K562 (cell line): ENCODE results near the gene ATP2B1. TPM values are rescaled to one million over a fixed set of nuclear protein-coding genes. Genes with fewer than 3 reads are reported as not detected.

Source experiments
- ATAC-seq: fragments of 200-7000 bp; cut with Tn5 transposase; 3 replicates; pipeline ENCODE4 v1.9.1; 2020; ENCODE audit warnings: moderate library complexity
- BruUV-seq: library from RNA; stranded (reverse); fragments of 400-500 nt; replicated peaks from 2 replicates; lab custom pipeline; 2021; lab: Mats Ljungman, UMichigan
- CTCF ChIA-PET: fragments of 300-600 bp; formaldehyde crosslinking; extraction: SDS; loops from one replicate; lab custom pipeline; 2021; ENCODE audit warnings: low intra/inter-chr PET ratio; lab: Yijun Ruan, JAX
- POLR2A ChIA-PET: fragments of 300-600, 350-650 bp; sonication (Branson Sonifier 250); formaldehyde crosslinking; extraction: SDS; loops from one replicate; lab custom pipeline; 2021; ENCODE audit warnings: antibody characterized with exemption, inconsistent platforms; lab: Yijun Ruan, JAX
- DNase-seq, 4 experiments: peaks; one replicate each; pipeline versions ENCODE4 v3.0.0 to v3.0.0-alpha.2; 2011 to 2018; ENCODE audit warnings: low spot score in 3 of 4, mixed read lengths in 3 of 4; ENCODE audit errors: extremely low read depth in 1 of 4
- FAIRE-seq: peaks from 2 replicates; lab custom pipeline; 2011; peaks lifted over from hg19 to GRCh38; lab: Jason Lieb, UNC
- H2AFZ ChIP-seq: 2 replicates; pipeline ENCODE4 v1.6.0; 2011; ENCODE audit warnings: low read depth, low read length, control low read depth, inconsistent platforms
- H3K27ac ChIP-seq: fragments of 200-600 bp; 3 replicates; pipeline ENCODE4 v1.8.0; 2011; ENCODE audit warnings: low read depth, mild to moderate bottlenecking, control low read depth, inconsistent platforms, low read length, moderate library complexity, mixed read lengths; ENCODE audit errors: extremely low read depth
- H3K27me3 ChIP-seq, 2 experiments: fragments of 300-600 bp in 1 of 2; 2 replicates in 1 of 2; 3 replicates in 1 of 2; pipeline versions ENCODE4 v1.6.0 to v1.8.0; 2011; ENCODE audit warnings: inconsistent platforms in 2 of 2, low read length in 2 of 2, mild to moderate bottlenecking in 1 of 2, mixed read lengths in 1 of 2, moderate library complexity in 1 of 2; ENCODE audit not compliant: control insufficient read depth in 2 of 2, insufficient read depth in 2 of 2
- H3K36me3 ChIP-seq: fragments of 300-600 bp; 3 replicates; pipeline ENCODE4 v1.8.0; 2011; ENCODE audit warnings: mild to moderate bottlenecking, low read length, inconsistent platforms; ENCODE audit not compliant: control insufficient read depth, insufficient read depth
- H3K4me1 ChIP-seq, 2 experiments: fragments of 200-600 bp in 1 of 2; replicated peaks in 1 of 2; 2 replicates in 1 of 2; 3 replicates in 1 of 2; pipeline versions ENCODE4 v1.5.1 to v1.8.0; 2011; ENCODE audit warnings: inconsistent platforms in 2 of 2, low read length in 2 of 2, mild to moderate bottlenecking in 1 of 2, mixed read lengths in 1 of 2, moderate library complexity in 1 of 2; ENCODE audit not compliant: control insufficient read depth in 2 of 2, insufficient read depth in 2 of 2
- H3K4me2 ChIP-seq: 2 replicates; pipeline ENCODE4 v1.6.1; 2011; ENCODE audit warnings: low read length, control low read depth, inconsistent platforms, mixed read lengths; ENCODE audit not compliant: insufficient read depth
- H3K4me3 ChIP-seq: fragments of 200-600 bp; sonication (generic), shearing (Covaris generic); 2 replicates; pipeline ENCODE4 v1.5.1; 2016; ENCODE audit warnings: control low read depth, inconsistent platforms
- H3K79me2 ChIP-seq: fragments of 200-600 bp; 3 replicates; pipeline ENCODE4 v1.8.0; 2011; ENCODE audit warnings: low read length, inconsistent platforms; ENCODE audit not compliant: control insufficient read depth, insufficient read depth
- H3K9ac ChIP-seq, 2 experiments: 2 replicates each; pipeline versions ENCODE4 v1.6.0 to v1.6.1; 2011; ENCODE audit warnings: low read depth in 2 of 2, low read length in 2 of 2, control low read depth in 1 of 2, inconsistent platforms in 1 of 2, mild to moderate bottlenecking in 1 of 2, mixed read lengths in 1 of 2; ENCODE audit not compliant: insufficient read depth in 1 of 2
- H3K9me1 ChIP-seq: one replicate; pipeline ENCODE4 v1.6.0; 2011; ENCODE audit warnings: inconsistent platforms, mild to moderate bottlenecking, low read length, moderate library complexity; ENCODE audit not compliant: control insufficient read depth, insufficient read depth
- H3K9me3 ChIP-seq: replicated peaks from 2 replicates; pipeline ENCODE4 v1.5.1; 2011; ENCODE audit warnings: low read depth, low read length, inconsistent platforms; ENCODE audit not compliant: control insufficient read depth, insufficient read depth
- H4K20me1 ChIP-seq: replicated peaks from 2 replicates; pipeline ENCODE4 v1.6.1; 2011; ENCODE audit warnings: low read length, inconsistent platforms, mixed read lengths; ENCODE audit not compliant: control insufficient read depth, insufficient read depth
- ARHGAP35 ChIP-seq: fragments of 450-650 bp; IDR thresholded peaks from 2 replicates; pipeline ENCODE4 v1.6.1; 2018; ENCODE audit not compliant: partially characterized antibody
- ARNT ChIP-seq, 2 experiments: fragments of 450-650 bp; IDR thresholded peaks; 2 replicates each; pipeline ENCODE4 v1.6.1; 2016; ENCODE audit warnings: mild to moderate bottlenecking in 1 of 2
- BCLAF1 ChIP-seq, 2 experiments: fragments of 450-650 bp in 1 of 2; IDR thresholded peaks; 2 replicates each; pipeline ENCODE4 v1.6.1; 2011 to 2017; ENCODE audit warnings: low read depth in 2 of 2, antibody characterized with exemption in 1 of 2, borderline replicate concordance in 1 of 2, low read length in 1 of 2, mild to moderate bottlenecking in 1 of 2, mixed read lengths in 1 of 2; ENCODE audit not compliant: control insufficient read depth in 1 of 2
- CHD1 ChIP-seq: fragments of 200-600 bp; sonication (generic); IDR thresholded peaks from one replicate; pipeline ENCODE4 v1.6.1; 2012; ENCODE audit warnings: mild to moderate bottlenecking, moderate library complexity, low read length, inconsistent platforms
- CREB1 ChIP-seq, 2 experiments: sonication (generic) in 1 of 2; formaldehyde crosslinking in 1 of 2; IDR thresholded peaks; 2 replicates each; pipeline versions ENCODE4 v1.6.1 to v1.8.0; 2012 to 2022; ENCODE audit warnings: inconsistent platforms in 1 of 2, mild to moderate bottlenecking in 1 of 2, missing genetic modification reagents in 1 of 2, moderate library complexity in 1 of 2
- DACH1 ChIP-seq: fragments of 450-650 bp; IDR thresholded peaks from 2 replicates; pipeline ENCODE4 v1.6.1; 2018; ENCODE audit not compliant: partially characterized antibody
- DIDO1 ChIP-seq: fragments of 450-650 bp; IDR thresholded peaks from 2 replicates; pipeline ENCODE4 v1.6.1; 2016; ENCODE audit warnings: low read depth, missing biosample characterization, missing genetic modification characterization
- E2F3 ChIP-seq: fragments of 250-450 bp; sonication (Bioruptor Pico); IDR thresholded peaks from 2 replicates; pipeline ENCODE4 v1.4.0; 2020; ENCODE audit warnings: mild to moderate bottlenecking
- FOXA3 ChIP-seq, 2 experiments: fragments of 450-650 bp in 1 of 2; sonication (generic) in 1 of 2; formaldehyde crosslinking; IDR thresholded peaks in 1 of 2; conservative IDR thresholded peaks in 1 of 2; 2 replicates each; pipeline versions ENCODE4 v1.4.0 to v1.8.0; 2020 to 2022; ENCODE audit warnings: mild to moderate bottlenecking in 2 of 2, missing genetic modification reagents in 1 of 2
- MEF2A ChIP-seq: IDR thresholded peaks from 2 replicates; pipeline ENCODE4 v1.6.1; 2011; ENCODE audit warnings: low read depth, mild to moderate bottlenecking, low read length, moderate library complexity; ENCODE audit not compliant: control insufficient read depth
- MLX ChIP-seq, 2 experiments: fragments of 450-650 bp in 1 of 2; sonication (generic) in 1 of 2; formaldehyde crosslinking; conservative IDR thresholded peaks; 2 replicates each; pipeline versions ENCODE4 v1.4.0 to v1.8.1; 2020 to 2022; ENCODE audit warnings: mild to moderate bottlenecking in 1 of 2, missing genetic modification reagents in 1 of 2
- POU5F1 ChIP-seq: fragments of 150-350 bp; IDR thresholded peaks from 2 replicates; pipeline ENCODE4 v1.6.1; 2014; ENCODE audit warnings: borderline replicate concordance, low read length, low read depth, mild to moderate bottlenecking; ENCODE audit not compliant: partially characterized antibody
- RBM17 ChIP-seq: fragments of 200-400 bp; formaldehyde crosslinking; IDR thresholded peaks from 2 replicates; pipeline ENCODE4 v1.6.1; 2017; ENCODE audit warnings: low read depth, mild to moderate bottlenecking, low read length, borderline replicate concordance
- RBM34 ChIP-seq: fragments of 200-400 bp; formaldehyde crosslinking; IDR thresholded peaks from 2 replicates; pipeline ENCODE4 v1.6.1; 2018; ENCODE audit warnings: low read length, borderline replicate concordance; ENCODE audit not compliant: insufficient read depth
- SIN3B ChIP-seq: fragments of 450-650 bp; IDR thresholded peaks from 2 replicates; pipeline ENCODE4 v1.6.1; 2017; ENCODE audit warnings: low read depth, mild to moderate bottlenecking, moderate library complexity
- SMARCC2 ChIP-seq: fragments of 450-650 bp; IDR thresholded peaks from 2 replicates; pipeline ENCODE4 v1.6.1; 2017; ENCODE audit warnings: antibody characterized with exemption, moderate library complexity, mild to moderate bottlenecking, low read depth
- TCF3 ChIP-seq: sonication (generic); formaldehyde crosslinking; IDR thresholded peaks from 2 replicates; pipeline ENCODE4 v1.4.0; 2020; ENCODE audit warnings: mild to moderate bottlenecking, missing genetic modification reagents
- ZNF121 ChIP-seq: sonication (generic); formaldehyde crosslinking; conservative IDR thresholded peaks from 2 replicates; pipeline ENCODE4 v1.8.0; 2022; ENCODE audit warnings: missing genetic modification reagents
- ZNF282 ChIP-seq: sonication (generic); formaldehyde crosslinking; IDR thresholded peaks from 2 replicates; pipeline ENCODE4 v1.8.1; 2023; ENCODE audit warnings: missing genetic modification reagents
- WGBS: fragments of 100-300 bp; shearing (Covaris generic); methylation state at CpG from one replicate; pipeline ENCODE4 v1.1.6; 2016; ENCODE audit warnings: low coverage, mixed read lengths; ENCODE audit not compliant: insufficient coverage; ENCODE audit errors: missing lambda C conversion rate; 5-methylcytosine and 5-hydroxymethylcytosine counted together
- in situ Hi-C: fragments of 300-500 bp; cut with MboI; formaldehyde crosslinking; loops from 4 replicates; pipeline ENCODE4 v1.15.0; 2018; ENCODE audit warnings: inconsistent platforms, mixed read lengths
- intact Hi-C: fragments of 100-400 bp; cut with micrococcal nuclease; formaldehyde crosslinking; loops from 2 replicates; pipeline ENCODE4 v1.14.2; 2022
- polyA plus RNA-seq, 8 experiments: library from polyadenylated mRNA; depleted of rRNA in 4 of 8; stranded (reverse) in 5 of 8; unstranded in 3 of 8; fragments of >200 nt; fragmentation: Nextera tagmentation in 2 of 8; fragmentation: Illumina TruSeq in 1 of 8; extraction: Ambion mirVana in 2 of 8; extraction: Trizol in 1 of 8; gene quantifications; 2 replicates each; pipeline versions ENCODE4 v1.2.1 to v1.2.3, GENCODE V29; 2011 to 2014; ENCODE audit warnings: inconsistent platforms in 1 of 8, missing spikeins in 1 of 8
- total RNA-seq, 7 experiments: library from RNA; depleted of rRNA in 6 of 7; stranded (reverse); fragments of >200 nt in 6 of 7; fragmentation: Illumina TruSeq in 2 of 7; extraction: Trizol in 2 of 7; gene quantifications; 2 replicates each; pipeline versions ENCODE4 v1.2.1 to v1.2.3, GENCODE V29; 2011 to 2021; ENCODE audit warnings: low replicate concordance in 1 of 7

Gene ATP2B1
- total and polyA plus RNA-seq, 9 of the 15 experiments (the other 6 are each of a cell fraction or from before 2014, with no cell fraction given) = 8.6 to 39.0 (median 27.8) TPM

- peaks cover 16% of the 10 kb centered on the region for H3K36me3 ChIP-seq
- WGBS = 80% methylated on average over 2 of the region's 2 CpGs
- H3K79me2 ChIP-seq = peaks cover 55% of the 10 kb centered on the region
- in situ Hi-C loops = no loop called here
- no peaks in the 10 kb centered on the region for H3K9me3 ChIP-seq
- FAIRE-seq (no peak), DNase-seq (no peak), ATAC-seq (no peak)
- intact Hi-C loops = no loop called here
- H3K9me1 ChIP-seq = no peaks in the 10 kb centered on the region
- no peak overlapping the region for H3K4me2 ChIP-seq
- H3K4me3 ChIP-seq = no peak overlapping the region
- H4K20me1 ChIP-seq = no peaks in the 10 kb centered on the region
- ChIA-PET POLR2A (no interaction called here), CTCF (no interaction called here)
- no TSS peak for BruUV-seq
- TF ChIP-seq DACH1 = no peak
- TF ChIP-seq SIN3B = no peak
- no peak for TF ChIP-seq ZNF282
- no peak for TF ChIP-seq ARNT (IDR thresholded peaks at IDR 0.05)
- TF ChIP-seq CREB1 (IDR thresholded peaks at IDR 0.05) = no peak
- no peak for TF ChIP-seq CREB1 (CRISPR knock-in tag; IDR thresholded peaks at IDR 0.05)
- no peak for TF ChIP-seq RBM17
- TF ChIP-seq E2F3 (CRISPR knock-in tag) = no peak
- TF ChIP-seq FOXA3 (CRISPR knock-in tag; conservative IDR thresholded peaks at IDR 0.05 in 1 of 2, IDR thresholded peaks at IDR 0.05 in 1 of 2) = no peak
- no peak for TF ChIP-seq SMARCC2
- TF ChIP-seq RBM34 = no peak
- TF ChIP-seq BCLAF1 (IDR thresholded peaks at IDR 0.05; ENCODE audit: borderline replicate concordance in 1 of 2, control insufficient read depth in 1 of 2, low read depth in 2 of 2, low read length in 1 of 2) = no peak
- no peak for TF ChIP-seq MEF2A
- TF ChIP-seq ZNF121 (CRISPR knock-in tag) = no peak
- TF ChIP-seq POU5F1 = no peak
- TF ChIP-seq ARHGAP35 = no peak
- TF ChIP-seq MLX (CRISPR knock-in tag; conservative IDR thresholded peaks at IDR 0.05) = no peak
- TF ChIP-seq DIDO1 (tag) = no peak
- TF ChIP-seq TCF3 (CRISPR knock-in tag) = no peak
- no peak for TF ChIP-seq CHD1
- no peak overlapping the region for H2AFZ ChIP-seq
- H3K4me1 ChIP-seq = no peaks in the 10 kb centered on the region
- no peak overlapping the region for H3K9ac ChIP-seq
- H3K27ac ChIP-seq = no peak overlapping the region
- H3K27me3 ChIP-seq = no peaks in the 10 kb centered on the region
Measured at GRCh38 chr12:89657066-89657465, 51.6 kb downstream of the ATP2B1 start.
